CD1c-positive myeloid dendritic cell (primary cell): ENCODE data around the gene OR51A7.
"Not testable (repeated sequence)": the region's sequence is repeated elsewhere in the genome, so short reads cannot be mapped to it uniquely, and the experiment has no call there.

Experiments
- DNase-seq: peaks from one replicate; pipeline ENCODE4 v3.0.0-alpha.2; 2016; ENCODE audit errors: extremely low spot score

The OR51A7 gene

GRCh38 chr11:4955613-4956012 lies 52.0 kb downstream of the OR51A7 start, which contains the start of gene OR51A2:
TSS of gene OR51A2 (minus strand) at chr11:4955713. CDS start at chr11:4955713, 0 bp downstream.
- DNase-seq, result not testable (repeated sequence)

- DNase-seq, result no peak
Observed at GRCh38 chr11:4957396-4957795, 53.8 kb downstream of the OR51A7 start.
